Adrenal gland (tissue), 12 donors: ENCODE data around the gene TRAF1. TPM values are rescaled to one million over a fixed set of nuclear protein-coding genes. Genes with fewer than 3 reads are reported as not detected.

Experiments used
- DNase-seq, 7 donors: peaks; one replicate each; pipeline ENCODE4 v3.0.0-alpha.2; 2019 to 2020
- H3K27ac ChIP-seq, 5 donors: fragments of 200-600 bp; sonication (generic) in 4 of 5; 1 replicate in 3 of 5; 2 replicates in 2 of 5; pipeline versions ENCODE4 v1.5.1 to v1.8.0; 2016 to 2020; ENCODE audit warnings: mild to moderate bottlenecking in 1 of 5
- H3K27me3 ChIP-seq: fragments of 200-600 bp; 2 replicates; pipeline ENCODE4 v1.8.0; 2021
- H3K36me3 ChIP-seq, 2 donors: fragments of 200-600 bp; replicated peaks in 1 of 2; 1 replicate in 1 of 2; 2 replicates in 1 of 2; pipeline versions ENCODE4 v1.5.1 to v1.8.0; 2018 to 2022
- H3K4me1 ChIP-seq, 2 donors: fragments of 200-600 bp; replicated peaks in 1 of 2; 1 replicate in 1 of 2; 2 replicates in 1 of 2; pipeline versions ENCODE4 v1.5.1 to v1.8.0; 2018 to 2021
- H3K4me3 ChIP-seq, 4 donors: fragments of 200-600 bp; sonication (generic) in 3 of 4; one replicate each; pipeline ENCODE4 v1.5.1; 2016 to 2018
- H3K9me3 ChIP-seq, 3 donors: fragments of 200-600 bp; sonication (generic) in 1 of 3; replicated peaks in 1 of 3; 1 replicate in 2 of 3; 2 replicates in 1 of 3; pipeline versions ENCODE4 v1.5.1 to v1.8.0; 2016 to 2021
- POLR2A ChIP-seq, 2 donors: fragments of 450-650 bp; IDR thresholded peaks; one replicate each; pipeline ENCODE4 v1.6.1; 2017; ENCODE audit warnings: antibody characterized with exemption in 2 of 2, mild to moderate bottlenecking in 2 of 2, moderate library complexity in 1 of 2
- WGBS, 4 donors: extraction: QIAGEN DNeasy Blood & Tissue Kit in 2 of 4; methylation state at CpG; one replicate each; pipeline versions ENCODE4 v1.1.5 to v1.1.7; 2013 to 2017; 5-methylcytosine and 5-hydroxymethylcytosine counted together
- intact Hi-C, 2 donors: fragments of 100-400 bp; cut with DNase I; formaldehyde crosslinking; loops; one replicate each; pipeline versions ENCODE4 v1.14.1 to v1.15.0; 2022 to 2023
- polyA plus RNA-seq, 3 donors: library from polyadenylated mRNA; stranded (reverse); fragments of 200-250 nt in 2 of 3; fragments of 350-450 nt in 1 of 3; fragmentation: Illumina TruSeq in 1 of 3; extraction: RNeasy Lipid Tissue Mini Kit (QIAGEN cat#74804) in 1 of 3; gene quantifications; one replicate each; pipeline ENCODE4 v1.2.3, GENCODE V29; 2013 to 2014
- total RNA-seq, 9 donors: library from RNA; depleted of rRNA in 4 of 9; stranded (reverse); fragments of >200 nt in 4 of 9; fragments of 120-200 nt in 1 of 9; fragmentation: NEBNext Ultra II Directional in 1 of 9; extraction: Animal tissue kit (Norgen Biotek cat#: 25700) in 1 of 9; gene quantifications; one replicate each; pipeline versions ENCODE4 v1.1.0 to v1.2.4, GENCODE V29; 2013 to 2023
- TF ChIP-seq, protein P1 (sequence below), 6 experiments: fragments of 450-650 bp in 4 of 6; fragments of 200-600 bp in 2 of 6; sonication (generic) in 1 of 6; IDR thresholded peaks; 1 replicate in 5 of 6; 2 replicates in 1 of 6; pipeline versions ENCODE4 v1.5.1 to v1.8.0; 2016 to 2021; ENCODE audit warnings: antibody characterized with exemption in 6 of 6, mild to moderate bottlenecking in 2 of 6, moderate library complexity in 1 of 6
- donor health status: healthy with polysubstance abuse.
- donor health status: Bipolar disorder and iron deficiency.
- donor health status: DM: yes; HTN: yes; CAD: no.
- donor health status: DM: no; HTN: no; CAD: no.
- donor health status: DM: no; HTN: no; CAD: no.
- donor health status: DM: yes; HTN: yes; CAD: no.

The TRAF1 gene
- total and polyA plus RNA-seq, 12 donors, result 1.6 to 42.7 (median 7.0) TPM

DNA sequence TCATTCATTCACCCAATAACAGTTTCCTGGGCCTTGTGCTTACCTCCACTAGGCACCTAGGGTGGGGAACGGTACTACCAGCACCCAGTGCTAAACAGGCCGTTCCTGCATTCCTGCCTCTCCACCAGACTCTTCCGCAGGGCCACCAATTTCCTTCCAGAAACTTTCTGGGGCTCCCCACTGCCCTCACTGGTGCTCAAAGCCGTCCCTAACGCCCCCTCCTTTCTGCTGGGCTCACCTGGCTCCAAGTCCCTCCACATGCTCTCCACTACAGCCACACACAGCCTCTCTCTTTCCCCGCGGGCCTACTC lies 51.0 kb downstream of the TRAF1 start:
- WGBS, 4 donors, result 53 to 63% (median 57%) methylated on average over 7 of the region's 7 CpGs
- peak overlapping the region in 4 of 5 donors; percentile 79 to 96 (median 93) for H3K27ac ChIP-seq
- peaks cover 0 to 15% of the 10 kb centered on the region in 2 donors for H3K4me1 ChIP-seq
- H3K4me3 ChIP-seq, result peak overlapping the region in 1 of 4 donors; percentile 76
- intact Hi-C loops, result loop anchor here in 1 of 2 donors (5.0 kb wide), 1 partner anchor 47 kb away; no protein-coding TSS in a partner anchor
- TF ChIP-seq, protein P1, sequence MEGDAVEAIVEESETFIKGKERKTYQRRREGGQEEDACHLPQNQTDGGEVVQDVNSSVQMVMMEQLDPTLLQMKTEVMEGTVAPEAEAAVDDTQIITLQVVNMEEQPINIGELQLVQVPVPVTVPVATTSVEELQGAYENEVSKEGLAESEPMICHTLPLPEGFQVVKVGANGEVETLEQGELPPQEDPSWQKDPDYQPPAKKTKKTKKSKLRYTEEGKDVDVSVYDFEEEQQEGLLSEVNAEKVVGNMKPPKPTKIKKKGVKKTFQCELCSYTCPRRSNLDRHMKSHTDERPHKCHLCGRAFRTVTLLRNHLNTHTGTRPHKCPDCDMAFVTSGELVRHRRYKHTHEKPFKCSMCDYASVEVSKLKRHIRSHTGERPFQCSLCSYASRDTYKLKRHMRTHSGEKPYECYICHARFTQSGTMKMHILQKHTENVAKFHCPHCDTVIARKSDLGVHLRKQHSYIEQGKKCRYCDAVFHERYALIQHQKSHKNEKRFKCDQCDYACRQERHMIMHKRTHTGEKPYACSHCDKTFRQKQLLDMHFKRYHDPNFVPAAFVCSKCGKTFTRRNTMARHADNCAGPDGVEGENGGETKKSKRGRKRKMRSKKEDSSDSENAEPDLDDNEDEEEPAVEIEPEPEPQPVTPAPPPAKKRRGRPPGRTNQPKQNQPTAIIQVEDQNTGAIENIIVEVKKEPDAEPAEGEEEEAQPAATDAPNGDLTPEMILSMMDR (IDR thresholded peaks at IDR 0.05), result peak in 1 of 6 experiments; percentile 1
- TF ChIP-seq POLR2A (IDR thresholded peaks at IDR 0.05), result no peak
- DNase-seq, result no peak
- H3K27me3 ChIP-seq, result no peaks in the 10 kb centered on the region
- peaks cover 0 to 14% of the 10 kb centered on the region in 2 donors for H3K36me3 ChIP-seq
- no peaks in the 10 kb centered on the region for H3K9me3 ChIP-seq

DNA sequence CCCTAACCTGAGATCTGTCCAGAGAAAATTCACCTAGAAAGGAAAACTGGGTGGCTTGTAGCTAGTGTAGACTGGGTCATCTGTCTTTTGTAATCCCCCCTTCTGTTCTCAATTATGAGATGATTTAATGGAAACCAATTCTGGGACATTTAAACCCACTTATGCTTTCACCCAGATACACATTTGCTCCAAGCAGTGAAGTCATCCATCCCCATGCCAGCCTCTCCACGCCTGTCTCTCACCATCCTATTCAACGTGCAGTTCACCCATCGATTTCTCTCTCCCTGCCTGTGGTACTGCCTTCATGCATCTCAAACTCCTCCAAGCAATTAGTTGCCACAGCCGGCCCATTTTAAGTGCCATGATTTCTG lies 51.4 kb downstream of the TRAF1 start:
- no peak for TF ChIP-seq POLR2A (IDR thresholded peaks at IDR 0.05)
- TF ChIP-seq, protein P1 (IDR thresholded peaks at IDR 0.05), result no peak
- Histone ChIP-seq H3K27me3 (no peaks in the 10 kb centered on the region), H3K4me1 (peaks cover 0 to 15% of the 10 kb centered on the region in 2 donors), H3K4me3 (no peak overlapping the region), H3K27ac (peak overlapping the region in 3 of 5 donors; percentile 79 to 96 (median 96)), H3K36me3 (peaks cover 0 to 14% of the 10 kb centered on the region in 2 donors), H3K9me3 (no peaks in the 10 kb centered on the region)
- intact Hi-C loops, result loop anchor here in 1 of 2 donors (5.0 kb wide), 1 partner anchor 47 kb away; no protein-coding TSS in a partner anchor
- 81 to 90% (median 84%) methylated on average over 4 of the region's 4 CpGs for WGBS, 4 donors
- DNase-seq, result no peak

DNA sequence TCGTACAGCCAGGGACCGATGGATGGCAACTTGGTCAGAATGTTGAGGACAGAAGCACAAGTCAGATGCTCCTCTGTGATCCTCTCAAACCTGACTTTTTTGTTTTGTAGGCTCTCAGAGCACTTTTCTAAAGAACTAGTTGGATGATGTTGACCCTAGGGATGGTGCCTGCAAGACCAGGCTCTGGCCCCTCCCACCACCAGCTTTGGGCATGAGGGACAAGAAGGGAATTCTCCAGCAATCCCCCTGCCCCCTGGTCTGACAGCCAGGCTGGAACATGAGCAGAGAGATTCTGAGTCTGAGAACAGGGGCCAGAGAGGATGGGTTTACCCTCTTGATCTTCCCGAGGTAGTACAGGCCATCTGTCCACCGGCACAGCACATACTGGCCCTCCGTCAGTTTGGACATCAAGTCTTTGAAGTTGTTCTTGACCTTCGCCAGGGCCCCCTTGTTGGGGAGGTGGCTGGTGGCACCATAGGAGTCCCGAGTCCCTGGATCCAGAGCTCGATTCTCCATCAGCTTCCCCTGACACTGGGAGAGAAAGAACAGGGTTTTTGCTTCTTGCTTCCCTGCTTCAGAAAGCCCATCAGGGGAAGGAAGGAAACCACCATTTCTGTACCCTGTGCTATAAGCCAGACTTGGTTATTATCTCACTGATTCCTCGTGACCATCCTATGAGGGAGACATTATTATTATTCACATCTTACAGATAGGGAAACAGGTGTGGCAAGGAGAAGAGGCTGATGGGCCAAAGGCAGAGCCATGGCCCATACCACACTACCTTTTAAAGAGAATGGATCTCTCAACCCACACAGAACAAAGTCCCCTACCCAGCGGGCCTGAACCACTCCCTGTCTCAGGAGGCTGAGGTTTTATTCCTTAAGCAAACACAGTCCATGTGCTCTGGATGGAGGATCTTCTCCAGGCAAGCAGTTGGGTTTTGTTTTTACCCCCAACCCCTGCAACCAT lies 52.1 kb downstream of the TRAF1 start:
- Histone ChIP-seq H3K36me3 (peaks cover 0 to 14% of the 10 kb centered on the region in 2 donors), H3K4me3 (no peak overlapping the region), H3K4me1 (peaks cover 0 to 19% of the 10 kb centered on the region in 2 donors), H3K9me3 (no peaks in the 10 kb centered on the region), H3K27ac (peak overlapping the region in 2 of 5 donors; percentile 96), H3K27me3 (no peaks in the 10 kb centered on the region)
- intact Hi-C loops, result loop anchor here (5.0 kb wide), 2 partner anchors 48 to 63 kb away; no protein-coding TSS in a partner anchor
- TF ChIP-seq POLR2A (IDR thresholded peaks at IDR 0.05), result no peak
- TF ChIP-seq, protein P1 (IDR thresholded peaks at IDR 0.05), result no peak
- DNase-seq, result no peak
- WGBS, 4 donors, result 93 to 96% (median 94%) methylated on average over 8 to 10 of the region's 10 CpGs

DNA sequence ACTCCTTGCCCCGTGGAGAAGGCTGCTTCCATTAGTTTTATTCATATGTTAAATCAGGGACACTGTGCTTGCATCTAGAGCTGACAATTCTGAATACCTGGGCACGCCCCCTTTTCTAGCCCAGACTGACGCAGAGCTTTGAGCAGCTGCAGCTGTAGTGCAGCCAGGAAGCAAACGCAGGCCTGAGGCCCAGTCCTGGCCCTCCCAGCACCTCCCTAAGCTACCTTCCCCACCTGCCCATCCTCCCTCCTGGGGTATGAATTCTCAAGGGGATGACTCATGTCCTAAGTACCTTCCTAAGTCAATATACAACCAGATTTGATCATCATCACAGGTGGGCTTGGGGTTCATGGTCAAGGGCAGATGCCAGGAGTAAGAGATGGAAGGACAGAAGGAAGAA lies 53.1 kb downstream of the TRAF1 start:
- Histone ChIP-seq H3K27me3 (no peaks in the 10 kb centered on the region), H3K27ac (no peak overlapping the region), H3K9me3 (no peaks in the 10 kb centered on the region), H3K4me3 (no peak overlapping the region), H3K36me3 (peaks cover 0 to 14% of the 10 kb centered on the region in 2 donors), H3K4me1 (peaks cover 0 to 23% of the 10 kb centered on the region in 2 donors)
- TF ChIP-seq, protein P1 (IDR thresholded peaks at IDR 0.05), result no peak
- no peak for TF ChIP-seq POLR2A (IDR thresholded peaks at IDR 0.05)
- DNase-seq, result no peak
- intact Hi-C loops, result loop anchor here in 1 of 2 donors (5.0 kb wide), 1 partner anchor 64 kb away; no protein-coding TSS in a partner anchor
- 85 to 90% (median 87%) methylated on average over 4 of the region's 4 CpGs for WGBS, 4 donors
